ENCODE results near the gene PDE6A. TPM values are rescaled to one million over a fixed set of nuclear protein-coding genes. Genes with fewer than 3 reads are reported as not detected.

Gene PDE6A
- total and polyA plus RNA-seq, 2 donors (not counting 3 experiments of a cell fraction or from before 2014, with no cell fraction given), result not detected

- TF ChIP-seq MYC (IDR thresholded peaks at IDR 0.05; ENCODE audit: low read depth, low read length), result no peak
- TF ChIP-seq, protein P1, sequence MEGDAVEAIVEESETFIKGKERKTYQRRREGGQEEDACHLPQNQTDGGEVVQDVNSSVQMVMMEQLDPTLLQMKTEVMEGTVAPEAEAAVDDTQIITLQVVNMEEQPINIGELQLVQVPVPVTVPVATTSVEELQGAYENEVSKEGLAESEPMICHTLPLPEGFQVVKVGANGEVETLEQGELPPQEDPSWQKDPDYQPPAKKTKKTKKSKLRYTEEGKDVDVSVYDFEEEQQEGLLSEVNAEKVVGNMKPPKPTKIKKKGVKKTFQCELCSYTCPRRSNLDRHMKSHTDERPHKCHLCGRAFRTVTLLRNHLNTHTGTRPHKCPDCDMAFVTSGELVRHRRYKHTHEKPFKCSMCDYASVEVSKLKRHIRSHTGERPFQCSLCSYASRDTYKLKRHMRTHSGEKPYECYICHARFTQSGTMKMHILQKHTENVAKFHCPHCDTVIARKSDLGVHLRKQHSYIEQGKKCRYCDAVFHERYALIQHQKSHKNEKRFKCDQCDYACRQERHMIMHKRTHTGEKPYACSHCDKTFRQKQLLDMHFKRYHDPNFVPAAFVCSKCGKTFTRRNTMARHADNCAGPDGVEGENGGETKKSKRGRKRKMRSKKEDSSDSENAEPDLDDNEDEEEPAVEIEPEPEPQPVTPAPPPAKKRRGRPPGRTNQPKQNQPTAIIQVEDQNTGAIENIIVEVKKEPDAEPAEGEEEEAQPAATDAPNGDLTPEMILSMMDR (IDR thresholded peaks at IDR 0.05; ENCODE audit: extremely low read depth in 1 of 2, insufficient read depth in 1 of 2, low read depth in 1 of 2, low read length in 2 of 2), result peak; percentile 34 to 48
- TF ChIP-seq FOS (IDR thresholded peaks at IDR 0.05; ENCODE audit: borderline replicate concordance, insufficient read depth, low read length), result no peak
- Histone ChIP-seq H3K9ac (replicated peaks; ENCODE audit: extremely low read depth, insufficient read depth, low read length) (no peak overlapping the region), H3K4me3 (replicated peaks in 1 of 3; ENCODE audit: insufficient read depth in 1 of 3, low read depth in 1 of 3, low read length in 3 of 3) (no peak overlapping the region), H3K27ac (ENCODE audit: insufficient read depth, low read depth, low read length) (no peak overlapping the region), H3K4me2 (ENCODE audit: insufficient read depth, low read length) (no peak overlapping the region), H3K27me3 (ENCODE audit: control insufficient read depth in 2 of 2, insufficient read depth in 2 of 2, low read length in 2 of 2) (peaks cover 0 to 2% of the 10 kb centered on the region in 2 experiments), H3K4me1 (ENCODE audit: control insufficient read depth, extremely low read depth, insufficient read depth, low read length) (peaks cover 11% of the 10 kb centered on the region), H3K9me1 (replicated peaks; ENCODE audit: control insufficient read depth, extremely low read depth, insufficient read depth, low read length) (no peaks in the 10 kb centered on the region), H2AFZ (ENCODE audit: low read depth, low read length) (peak overlapping the region; percentile 1), H3K36me3 (ENCODE audit: control insufficient read depth in 2 of 2, extremely low read depth in 1 of 2, insufficient read depth in 2 of 2, low read length in 2 of 2) (no peaks in the 10 kb centered on the region), H4K20me1 (replicated peaks; ENCODE audit: control insufficient read depth, extremely low read depth, insufficient read depth, low read length) (no peaks in the 10 kb centered on the region), H3K79me2 (ENCODE audit: control insufficient read depth, insufficient read depth, low read length) (no peaks in the 10 kb centered on the region), H3K9me3 (replicated peaks; ENCODE audit: control insufficient read depth, insufficient read depth, low read length) (no peaks in the 10 kb centered on the region)
- POLR2A ChIA-PET, result no interaction called here
- dilution Hi-C loops (cut with MboI; ENCODE audit: extremely low pct_ligation_motif_present, low sequenced_read_pairs) (no loop called here), intact Hi-C loops (cut with micrococcal nuclease) (no loop called here)
- peak; percentile 37 for FAIRE-seq
- CTCF ChIA-PET, result interaction anchor here (0.8 to 6.7 kb wide), 5 partner anchors 10 to 80 kb away, joined by 3 to 68 read pairs (median 6); partner anchors contain the start of gene SLC26A2
- BruUV-seq (replicated peaks), result no TSS peak
- DNase-seq (ENCODE audit: low read depth, low spot score), result no peak
Measured at GRCh38 chr5:149932445-149933350, 11.9 kb downstream of the PDE6A start.

GRCh38 chr5:149931992-149932436 is 12.6 kb downstream of the PDE6A start:
- H3K9me1 ChIP-seq (replicated peaks; ENCODE audit: control insufficient read depth, extremely low read depth, insufficient read depth, low read length), result no peaks in the 10 kb centered on the region
- no peak overlapping the region for H3K27ac ChIP-seq (ENCODE audit: insufficient read depth, low read depth, low read length)
- H2AFZ ChIP-seq (ENCODE audit: low read depth, low read length), result no peak overlapping the region
- peaks cover 4% of the 10 kb centered on the region for H3K4me1 ChIP-seq (ENCODE audit: control insufficient read depth, extremely low read depth, insufficient read depth, low read length)
- no peak overlapping the region for H3K4me2 ChIP-seq (ENCODE audit: insufficient read depth, low read length)
- H3K4me3 ChIP-seq (replicated peaks in 1 of 3; ENCODE audit: insufficient read depth in 1 of 3, low read depth in 1 of 3, low read length in 3 of 3), result no peak overlapping the region
- FAIRE-seq (no peak), DNase-seq (ENCODE audit: low read depth, low spot score) (no peak)
- TF ChIP-seq EZH2 (IDR thresholded peaks at IDR 0.05; ENCODE audit: borderline replicate concordance, low read depth, low read length, severe bottlenecking), result no peak
- TF ChIP-seq POLR2AphosphoS5 (IDR thresholded peaks at IDR 0.05; ENCODE audit: insufficient read depth, low read depth, low read length), result no peak
- TF ChIP-seq FOS (IDR thresholded peaks at IDR 0.05; ENCODE audit: borderline replicate concordance, insufficient read depth, low read length), result no peak
- TF ChIP-seq MAX (IDR thresholded peaks at IDR 0.05; ENCODE audit: insufficient read depth, insufficient read length), result no peak
- TF ChIP-seq, protein P1 (IDR thresholded peaks at IDR 0.05; ENCODE audit: extremely low read depth in 1 of 2, insufficient read depth in 1 of 2, low read depth in 1 of 2, low read length in 2 of 2), result no peak
- TF ChIP-seq JUN (IDR thresholded peaks at IDR 0.05; ENCODE audit: borderline replicate concordance, insufficient read depth, insufficient read length, low read depth), result no peak
- TF ChIP-seq MYC (IDR thresholded peaks at IDR 0.05; ENCODE audit: low read depth, low read length), result no peak
- H3K9ac ChIP-seq (replicated peaks; ENCODE audit: extremely low read depth, insufficient read depth, low read length), result no peak overlapping the region
- no peaks in the 10 kb centered on the region for H3K9me3 ChIP-seq (replicated peaks; ENCODE audit: control insufficient read depth, insufficient read depth, low read length)
- no peaks in the 10 kb centered on the region for H4K20me1 ChIP-seq (replicated peaks; ENCODE audit: control insufficient read depth, extremely low read depth, insufficient read depth, low read length)
- no peaks in the 10 kb centered on the region for H3K36me3 ChIP-seq (ENCODE audit: control insufficient read depth in 2 of 2, extremely low read depth in 1 of 2, insufficient read depth in 2 of 2, low read length in 2 of 2)
- no peaks in the 10 kb centered on the region for H3K79me2 ChIP-seq (ENCODE audit: control insufficient read depth, insufficient read depth, low read length)
- peaks cover 0 to 2% of the 10 kb centered on the region in 2 experiments for H3K27me3 ChIP-seq (ENCODE audit: control insufficient read depth in 2 of 2, insufficient read depth in 2 of 2, low read length in 2 of 2)
- BruUV-seq (replicated peaks), result no TSS peak
- dilution Hi-C loops (cut with MboI; ENCODE audit: extremely low pct_ligation_motif_present, low sequenced_read_pairs), result no loop called here
- intact Hi-C loops (cut with micrococcal nuclease), result no loop called here
- ChIA-PET CTCF (interaction anchor here (2.0 to 6.7 kb wide), 2 partner anchors 28 to 79 kb away, joined by 6 to 68 read pairs; partner anchors contain the start of gene SLC26A2), POLR2A (no interaction called here)
